HCT116 (cell line): ENCODE data around the gene MAP2K5. TPM values are rescaled to one million over a fixed set of nuclear protein-coding genes. Genes with fewer than 3 reads are reported as not detected.

Source experiments
- ATAC-seq: fragments of 200-7000 bp; cut with Tn5 transposase; 2 replicates; pipeline ENCODE4 v1.9.1; 2020; ENCODE audit warnings: mild to moderate bottlenecking, moderate library complexity
- BruUV-seq: library from RNA; stranded (reverse); fragments of 400-500 nt; replicated peaks from 2 replicates; lab custom pipeline; 2021; lab: Mats Ljungman, UMichigan
- CTCF ChIA-PET: fragments of 300-600 bp; sonication (Branson Sonifier 250); formaldehyde crosslinking; loops from one replicate; lab custom pipeline; 2021; ENCODE audit warnings: antibody characterized with exemption; lab: Charles Lee
- POLR2A ChIA-PET: fragments of 300-600, 350-600 bp; sonication (Branson Sonifier 250); formaldehyde crosslinking; loops from one replicate; lab custom pipeline; 2021; ENCODE audit warnings: antibody characterized with exemption; lab: Charles Lee
- RAD21 ChIA-PET, 2 experiments: fragments of 300-600 bp; sonication (Branson Sonifier 250); formaldehyde crosslinking; loops; one replicate each; lab custom pipeline; 2023; ENCODE audit warnings: low total read pairs in 2 of 2; ENCODE audit not compliant: uncharacterized antibody in 2 of 2, unreplicated experiment in 2 of 2, low non-redundant PET in 1 of 2; lab: Charles Lee
- DNase-seq: peaks from one replicate; pipeline ENCODE4 v3.0.0-alpha.2; 2010; ENCODE audit warnings: low read depth, low spot score
- H2AFZ ChIP-seq: fragments of 200-600 bp; shearing (Covaris generic), sonication (generic); 2 replicates; pipeline ENCODE4 v1.6.1; 2017; ENCODE audit warnings: low read depth, mixed run types, mixed read lengths, antibody characterized with exemption, low read length; ENCODE audit not compliant: poor library complexity, severe bottlenecking
- H3K27ac ChIP-seq: 2 replicates; pipeline ENCODE4 v1.5.1; 2012; ENCODE audit warnings: low read depth, low read length
- H3K27me3 ChIP-seq: fragments of 200-600 bp; sonication (generic); 2 replicates; pipeline ENCODE4 v1.6.1; 2016; ENCODE audit warnings: mixed run types, low read length, mixed read lengths; ENCODE audit not compliant: insufficient read depth
- H3K36me3 ChIP-seq, 2 experiments: fragments of 200-500 bp in 1 of 2; fragments of 200-600 bp in 1 of 2; sonication (Bioruptor generic) in 1 of 2; sonication (generic) in 1 of 2; 2 replicates each; pipeline versions ENCODE4 v1.5.1 to v1.6.1; 2014 to 2016; ENCODE audit warnings: low read length in 2 of 2, inconsistent platforms in 1 of 2, mixed read lengths in 1 of 2, mixed run types in 1 of 2; ENCODE audit not compliant: insufficient read depth in 2 of 2, control insufficient read depth in 1 of 2
- H3K4me1 ChIP-seq, 2 experiments: fragments of 200-600 bp in 1 of 2; sonication (generic) in 1 of 2; 2 replicates each; pipeline versions ENCODE4 v1.5.1 to v1.6.1; 2012 to 2017; ENCODE audit warnings: low read length in 2 of 2, inconsistent platforms in 1 of 2, mild to moderate bottlenecking in 1 of 2, mixed read lengths in 1 of 2, mixed run types in 1 of 2, moderate library complexity in 1 of 2; ENCODE audit not compliant: insufficient read depth in 2 of 2, control insufficient read depth in 1 of 2
- H3K4me2 ChIP-seq: fragments of 200-600 bp; sonication (generic); 2 replicates; pipeline ENCODE4 v1.6.1; 2017; ENCODE audit warnings: mixed run types, low read length, mixed read lengths
- H3K4me3 ChIP-seq, 2 experiments: fragments of 200-600 bp in 1 of 2; sonication (generic) in 1 of 2; replicated peaks in 1 of 2; 2 replicates each; pipeline ENCODE4 v1.5.1; 2011 to 2016; ENCODE audit warnings: low read length in 2 of 2, control low read depth in 1 of 2, low read depth in 1 of 2, mild to moderate bottlenecking in 1 of 2, mixed read lengths in 1 of 2, mixed run types in 1 of 2
- H3K79me2 ChIP-seq: fragments of 200-600 bp; sonication (generic); 2 replicates; pipeline ENCODE4 v1.6.1; 2017; ENCODE audit warnings: mild to moderate bottlenecking, mixed run types, low read length, moderate library complexity, mixed read lengths; ENCODE audit not compliant: insufficient read depth
- H3K9ac ChIP-seq: fragments of 200-600 bp; sonication (generic); 2 replicates; pipeline ENCODE4 v1.6.1; 2016; ENCODE audit warnings: low read length, mixed read lengths
- H3K9me2 ChIP-seq: fragments of 200-600 bp; sonication (generic), shearing (Covaris generic); 2 replicates; pipeline ENCODE4 v1.6.1; 2017; ENCODE audit warnings: mixed run types, mild to moderate bottlenecking, moderate library complexity; ENCODE audit not compliant: insufficient read depth
- H3K9me3 ChIP-seq, 2 experiments: fragments of 200-500 bp in 1 of 2; fragments of 200-600 bp in 1 of 2; sonication (Bioruptor generic) in 1 of 2; sonication (generic) in 1 of 2; 2 replicates each; pipeline ENCODE4 v1.6.1; 2014 to 2017; ENCODE audit warnings: low read length in 2 of 2, mixed read lengths in 2 of 2, inconsistent platforms in 1 of 2, low read depth in 1 of 2, mild to moderate bottlenecking in 1 of 2, mixed run types in 1 of 2, moderate library complexity in 1 of 2; ENCODE audit not compliant: control insufficient read depth in 1 of 2, insufficient read depth in 1 of 2
- H4K20me1 ChIP-seq: fragments of 200-600 bp; sonication (generic), shearing (Covaris generic); 2 replicates; pipeline ENCODE4 v1.6.1; 2017; ENCODE audit warnings: mixed run types, mild to moderate bottlenecking, moderate library complexity; ENCODE audit not compliant: insufficient read depth
- ATF3 ChIP-seq: IDR thresholded peaks from 2 replicates; pipeline ENCODE4 v1.6.1; 2012
- CBX3 ChIP-seq: IDR thresholded peaks from 2 replicates; pipeline ENCODE4 v1.6.1; 2012; ENCODE audit warnings: low read depth
- CEBPB ChIP-seq: IDR thresholded peaks from 2 replicates; pipeline ENCODE4 v1.6.1; 2012; ENCODE audit warnings: low read depth
- EGR1 ChIP-seq: IDR thresholded peaks from 2 replicates; pipeline ENCODE4 v1.6.1; 2012; ENCODE audit warnings: low read depth
- EZH2 ChIP-seq: fragments of 200-600 bp; sonication (generic); IDR thresholded peaks from 2 replicates; pipeline ENCODE4 v1.6.1; 2017; ENCODE audit warnings: antibody characterized with exemption, mixed run types
- EZH2phosphoT487 ChIP-seq: fragments of 200-600 bp; IDR thresholded peaks from 2 replicates; pipeline ENCODE4 v1.6.1; 2018; ENCODE audit warnings: antibody characterized with exemption, borderline replicate concordance
- FOSL1 ChIP-seq: IDR thresholded peaks from 2 replicates; pipeline ENCODE4 v1.6.1; 2012; ENCODE audit warnings: low read depth
- JUND ChIP-seq: IDR thresholded peaks from 2 replicates; pipeline ENCODE4 v1.6.1; 2012
- MAX ChIP-seq: IDR thresholded peaks from 2 replicates; pipeline ENCODE4 v1.6.1; 2012
- POLR2A ChIP-seq: IDR thresholded peaks from 2 replicates; pipeline ENCODE4 v1.7.0; 2011; ENCODE audit warnings: borderline replicate concordance; ENCODE audit not compliant: insufficient read depth, insufficient read length; ENCODE audit errors: extremely low read depth
- RAD21 ChIP-seq: IDR thresholded peaks from 2 replicates; pipeline ENCODE4 v1.6.1; 2012; ENCODE audit warnings: low read depth, mild to moderate bottlenecking
- REST ChIP-seq: IDR thresholded peaks from 2 replicates; pipeline ENCODE4 v1.6.1; 2012; ENCODE audit warnings: low read depth
- SIN3A ChIP-seq: IDR thresholded peaks from 2 replicates; pipeline ENCODE4 v1.6.1; 2012; ENCODE audit warnings: low read depth
- SP1 ChIP-seq: IDR thresholded peaks from 2 replicates; pipeline ENCODE4 v1.6.1; 2012; ENCODE audit warnings: low read depth
- TCF7L2 ChIP-seq: IDR thresholded peaks from 2 replicates; pipeline ENCODE4 v1.7.0; 2011; ENCODE audit warnings: borderline replicate concordance, inconsistent platforms; ENCODE audit not compliant: insufficient read depth, insufficient read length; ENCODE audit errors: extremely low read depth
- YY1 ChIP-seq: IDR thresholded peaks from 2 replicates; pipeline ENCODE4 v1.6.1; 2011; ENCODE audit warnings: low read length, low read depth, moderate library complexity, mild to moderate bottlenecking; ENCODE audit not compliant: insufficient replicate concordance; ENCODE audit errors: extremely low read depth
- ZFX ChIP-seq: fragments of 450-650 bp; IDR thresholded peaks from 2 replicates; pipeline ENCODE4 v1.6.1; 2017
- ZNF274 ChIP-seq: fragments of 200-500 bp; sonication (Bioruptor generic); IDR thresholded peaks from 2 replicates; pipeline ENCODE4 v1.6.1; 2014; ENCODE audit warnings: mild to moderate bottlenecking, low read depth, low read length, inconsistent platforms
- intact Hi-C: fragments of 100-400 bp; cut with micrococcal nuclease; formaldehyde crosslinking; loops from 2 replicates; pipeline ENCODE4 v1.10.0; 2022
- total RNA-seq: library from RNA; stranded (reverse); gene quantifications from one replicate; pipeline ENCODE4 v1.2.1, GENCODE V29; 2021; ENCODE audit not compliant: unreplicated experiment

The MAP2K5 gene
- total RNA-seq, 1 experiment from 2014 or later = 15.6 TPM

GRCh38 chr15:67678993-67679392, 136.5 kb downstream of the MAP2K5 start:
- ChIA-PET RAD21 (no interaction called here), POLR2A (no interaction called here), CTCF (no interaction called here)
- Histone ChIP-seq H3K9me3 (peaks cover 0 to 5% of the 10 kb centered on the region in 2 experiments; a peak in 1 of 4 replicates), H3K27ac (no peak overlapping the region), H3K27me3 (no peaks in the 10 kb centered on the region), H3K9me2 (no peaks in the 10 kb centered on the region), H3K9ac (no peak overlapping the region), H3K36me3 (no peaks in the 10 kb centered on the region), H4K20me1 (no peaks in the 10 kb centered on the region), H3K4me3 (no peak overlapping the region), H2AFZ (no peak overlapping the region), H3K4me2 (no peak overlapping the region), H3K4me1 (peaks cover 0 to 4% of the 10 kb centered on the region in 2 experiments; a peak in 1 of 4 replicates), H3K79me2 (no peaks in the 10 kb centered on the region)
- no peak for TF ChIP-seq EZH2
- no peak for TF ChIP-seq EGR1
- TF ChIP-seq TCF7L2 = no peak
- no peak for TF ChIP-seq RAD21
- TF ChIP-seq YY1 = no peak
- TF ChIP-seq JUND = no peak
- no peak for TF ChIP-seq SIN3A
- TF ChIP-seq ATF3 = no peak
- no peak for TF ChIP-seq FOSL1
- BruUV-seq = no TSS peak
- ATAC-seq (no peak), DNase-seq (no peak)
- intact Hi-C loops = no loop called here

GRCh38 chr15:67680641-67681040, 138.1 kb downstream of the MAP2K5 start:
- ChIA-PET CTCF (no interaction called here), POLR2A (no interaction called here), RAD21 (no interaction called here)
- intact Hi-C loops = no loop called here
- H3K9me2 ChIP-seq = no peaks in the 10 kb centered on the region
- H3K27me3 ChIP-seq = no peaks in the 10 kb centered on the region
- DNase-seq (no peak), ATAC-seq (no peak)
- H3K9ac ChIP-seq = no peak overlapping the region
- peaks cover 0 to 4% of the 10 kb centered on the region in 2 experiments; a peak in 1 of 4 replicates for H3K4me1 ChIP-seq
- H4K20me1 ChIP-seq = no peaks in the 10 kb centered on the region
- BruUV-seq = no TSS peak
- H3K4me3 ChIP-seq = no peak overlapping the region
- no peaks in the 10 kb centered on the region for H3K79me2 ChIP-seq
- no peak overlapping the region for H3K27ac ChIP-seq
- H3K36me3 ChIP-seq = no peaks in the 10 kb centered on the region
- no peak overlapping the region for H3K4me2 ChIP-seq
- H2AFZ ChIP-seq = no peak overlapping the region
- peaks cover 12 to 15% of the 10 kb centered on the region in 2 experiments; a peak in 1 of 4 replicates for H3K9me3 ChIP-seq
- TF ChIP-seq SP1 = no peak
- TF ChIP-seq EZH2 = no peak
- TF ChIP-seq JUND = no peak
- no peak for TF ChIP-seq REST
- peak; percentile 23; the same call in 1 of the 2 replicates for TF ChIP-seq ATF3
- TF ChIP-seq CEBPB = peak; percentile 69; the same call in 1 of the 2 replicates
- TF ChIP-seq RAD21 = no peak
- TF ChIP-seq TCF7L2 = no peak
- TF ChIP-seq ZFX = no peak
- TF ChIP-seq EZH2phosphoT487 = no peak
- no peak for TF ChIP-seq MAX
- no peak for TF ChIP-seq POLR2A
- TF ChIP-seq ZNF274 = no peak
- no peak for TF ChIP-seq CBX3
- no peak for TF ChIP-seq FOSL1
